ENCODE results near the gene ADAM12. TPM values are rescaled to one million over a fixed set of nuclear protein-coding genes. Genes with fewer than 3 reads are reported as not detected.

The ADAM12 gene
- total and polyA plus RNA-seq, 2 experiments from 2014 or later: 0.13 to 0.87 TPM

DNA sequence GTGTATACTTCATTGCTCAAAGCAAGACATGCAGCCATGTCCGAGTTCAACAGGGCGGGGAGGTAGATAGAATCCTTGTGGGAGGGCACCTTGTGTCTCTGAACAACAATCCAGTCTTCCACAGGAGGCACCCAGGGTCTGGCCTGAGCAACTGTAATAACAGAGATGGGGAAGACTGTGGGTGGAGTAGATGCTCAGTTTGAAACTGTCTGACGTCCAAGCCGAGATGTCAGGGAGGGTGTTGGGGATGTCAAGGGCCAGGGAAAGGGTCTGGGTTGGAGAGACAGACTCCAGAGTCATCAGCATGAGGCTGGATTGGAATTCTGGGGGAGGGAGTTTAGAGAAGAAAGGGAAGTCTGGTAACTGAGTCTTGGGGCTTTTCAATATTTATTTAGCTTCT is 403.9 kb downstream of the ADAM12 start:
- H3K36me3 Mint-ChIP-seq (ENCODE audit: low read depth): no peaks in the 10 kb centered on the region
- H4K20me1 ChIP-seq (replicated peaks; ENCODE audit: insufficient read depth): no peaks in the 10 kb centered on the region
- H3K9me3 Mint-ChIP-seq: no peaks in the 10 kb centered on the region; the same call in 2 of the 3 replicates
- DNase-seq (ENCODE audit: low spot score) (no peak), ATAC-seq (no peak)
- H3K27ac Mint-ChIP-seq: no peak overlapping the region
- peaks cover 5% of the 10 kb centered on the region; the same call in 1 of the 2 replicates for H3K4me1 ChIP-seq (ENCODE audit: insufficient read depth)
- no peaks in the 10 kb centered on the region for H3K79me2 ChIP-seq (replicated peaks; ENCODE audit: insufficient read depth)
- H3F3A ChIP-seq (replicated peaks; ENCODE audit: low read depth): no peaks in the 10 kb centered on the region
- TF ChIP-seq, protein P1, sequence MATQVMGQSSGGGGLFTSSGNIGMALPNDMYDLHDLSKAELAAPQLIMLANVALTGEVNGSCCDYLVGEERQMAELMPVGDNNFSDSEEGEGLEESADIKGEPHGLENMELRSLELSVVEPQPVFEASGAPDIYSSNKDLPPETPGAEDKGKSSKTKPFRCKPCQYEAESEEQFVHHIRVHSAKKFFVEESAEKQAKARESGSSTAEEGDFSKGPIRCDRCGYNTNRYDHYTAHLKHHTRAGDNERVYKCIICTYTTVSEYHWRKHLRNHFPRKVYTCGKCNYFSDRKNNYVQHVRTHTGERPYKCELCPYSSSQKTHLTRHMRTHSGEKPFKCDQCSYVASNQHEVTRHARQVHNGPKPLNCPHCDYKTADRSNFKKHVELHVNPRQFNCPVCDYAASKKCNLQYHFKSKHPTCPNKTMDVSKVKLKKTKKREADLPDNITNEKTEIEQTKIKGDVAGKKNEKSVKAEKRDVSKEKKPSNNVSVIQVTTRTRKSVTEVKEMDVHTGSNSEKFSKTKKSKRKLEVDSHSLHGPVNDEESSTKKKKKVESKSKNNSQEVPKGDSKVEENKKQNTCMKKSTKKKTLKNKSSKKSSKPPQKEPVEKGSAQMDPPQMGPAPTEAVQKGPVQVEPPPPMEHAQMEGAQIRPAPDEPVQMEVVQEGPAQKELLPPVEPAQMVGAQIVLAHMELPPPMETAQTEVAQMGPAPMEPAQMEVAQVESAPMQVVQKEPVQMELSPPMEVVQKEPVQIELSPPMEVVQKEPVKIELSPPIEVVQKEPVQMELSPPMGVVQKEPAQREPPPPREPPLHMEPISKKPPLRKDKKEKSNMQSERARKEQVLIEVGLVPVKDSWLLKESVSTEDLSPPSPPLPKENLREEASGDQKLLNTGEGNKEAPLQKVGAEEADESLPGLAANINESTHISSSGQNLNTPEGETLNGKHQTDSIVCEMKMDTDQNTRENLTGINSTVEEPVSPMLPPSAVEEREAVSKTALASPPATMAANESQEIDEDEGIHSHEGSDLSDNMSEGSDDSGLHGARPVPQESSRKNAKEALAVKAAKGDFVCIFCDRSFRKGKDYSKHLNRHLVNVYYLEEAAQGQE (IDR thresholded peaks at IDR 0.05; ENCODE audit: unreplicated experiment): no peak
- no peak for TF ChIP-seq STAT1 (IDR thresholded peaks at IDR 0.05; ENCODE audit: unreplicated experiment)
- TF ChIP-seq NANOG (IDR thresholded peaks at IDR 0.05; ENCODE audit: borderline replicate concordance): no peak
- TF ChIP-seq, protein P2, sequence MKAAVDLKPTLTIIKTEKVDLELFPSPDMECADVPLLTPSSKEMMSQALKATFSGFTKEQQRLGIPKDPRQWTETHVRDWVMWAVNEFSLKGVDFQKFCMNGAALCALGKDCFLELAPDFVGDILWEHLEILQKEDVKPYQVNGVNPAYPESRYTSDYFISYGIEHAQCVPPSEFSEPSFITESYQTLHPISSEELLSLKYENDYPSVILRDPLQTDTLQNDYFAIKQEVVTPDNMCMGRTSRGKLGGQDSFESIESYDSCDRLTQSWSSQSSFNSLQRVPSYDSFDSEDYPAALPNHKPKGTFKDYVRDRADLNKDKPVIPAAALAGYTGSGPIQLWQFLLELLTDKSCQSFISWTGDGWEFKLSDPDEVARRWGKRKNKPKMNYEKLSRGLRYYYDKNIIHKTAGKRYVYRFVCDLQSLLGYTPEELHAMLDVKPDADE (IDR thresholded peaks at IDR 0.05): no peak
- TF ChIP-seq CREB1 (CRISPR knock-in tag; IDR thresholded peaks at IDR 0.05; ENCODE audit: low read depth): no peak
- TF ChIP-seq EZH2phosphoT487 (IDR thresholded peaks at IDR 0.05; ENCODE audit: unreplicated experiment): no peak
- no peak for TF ChIP-seq ZNF114 (CRISPR knock-in tag; IDR thresholded peaks at IDR 0.05)
- TF ChIP-seq, protein P3, sequence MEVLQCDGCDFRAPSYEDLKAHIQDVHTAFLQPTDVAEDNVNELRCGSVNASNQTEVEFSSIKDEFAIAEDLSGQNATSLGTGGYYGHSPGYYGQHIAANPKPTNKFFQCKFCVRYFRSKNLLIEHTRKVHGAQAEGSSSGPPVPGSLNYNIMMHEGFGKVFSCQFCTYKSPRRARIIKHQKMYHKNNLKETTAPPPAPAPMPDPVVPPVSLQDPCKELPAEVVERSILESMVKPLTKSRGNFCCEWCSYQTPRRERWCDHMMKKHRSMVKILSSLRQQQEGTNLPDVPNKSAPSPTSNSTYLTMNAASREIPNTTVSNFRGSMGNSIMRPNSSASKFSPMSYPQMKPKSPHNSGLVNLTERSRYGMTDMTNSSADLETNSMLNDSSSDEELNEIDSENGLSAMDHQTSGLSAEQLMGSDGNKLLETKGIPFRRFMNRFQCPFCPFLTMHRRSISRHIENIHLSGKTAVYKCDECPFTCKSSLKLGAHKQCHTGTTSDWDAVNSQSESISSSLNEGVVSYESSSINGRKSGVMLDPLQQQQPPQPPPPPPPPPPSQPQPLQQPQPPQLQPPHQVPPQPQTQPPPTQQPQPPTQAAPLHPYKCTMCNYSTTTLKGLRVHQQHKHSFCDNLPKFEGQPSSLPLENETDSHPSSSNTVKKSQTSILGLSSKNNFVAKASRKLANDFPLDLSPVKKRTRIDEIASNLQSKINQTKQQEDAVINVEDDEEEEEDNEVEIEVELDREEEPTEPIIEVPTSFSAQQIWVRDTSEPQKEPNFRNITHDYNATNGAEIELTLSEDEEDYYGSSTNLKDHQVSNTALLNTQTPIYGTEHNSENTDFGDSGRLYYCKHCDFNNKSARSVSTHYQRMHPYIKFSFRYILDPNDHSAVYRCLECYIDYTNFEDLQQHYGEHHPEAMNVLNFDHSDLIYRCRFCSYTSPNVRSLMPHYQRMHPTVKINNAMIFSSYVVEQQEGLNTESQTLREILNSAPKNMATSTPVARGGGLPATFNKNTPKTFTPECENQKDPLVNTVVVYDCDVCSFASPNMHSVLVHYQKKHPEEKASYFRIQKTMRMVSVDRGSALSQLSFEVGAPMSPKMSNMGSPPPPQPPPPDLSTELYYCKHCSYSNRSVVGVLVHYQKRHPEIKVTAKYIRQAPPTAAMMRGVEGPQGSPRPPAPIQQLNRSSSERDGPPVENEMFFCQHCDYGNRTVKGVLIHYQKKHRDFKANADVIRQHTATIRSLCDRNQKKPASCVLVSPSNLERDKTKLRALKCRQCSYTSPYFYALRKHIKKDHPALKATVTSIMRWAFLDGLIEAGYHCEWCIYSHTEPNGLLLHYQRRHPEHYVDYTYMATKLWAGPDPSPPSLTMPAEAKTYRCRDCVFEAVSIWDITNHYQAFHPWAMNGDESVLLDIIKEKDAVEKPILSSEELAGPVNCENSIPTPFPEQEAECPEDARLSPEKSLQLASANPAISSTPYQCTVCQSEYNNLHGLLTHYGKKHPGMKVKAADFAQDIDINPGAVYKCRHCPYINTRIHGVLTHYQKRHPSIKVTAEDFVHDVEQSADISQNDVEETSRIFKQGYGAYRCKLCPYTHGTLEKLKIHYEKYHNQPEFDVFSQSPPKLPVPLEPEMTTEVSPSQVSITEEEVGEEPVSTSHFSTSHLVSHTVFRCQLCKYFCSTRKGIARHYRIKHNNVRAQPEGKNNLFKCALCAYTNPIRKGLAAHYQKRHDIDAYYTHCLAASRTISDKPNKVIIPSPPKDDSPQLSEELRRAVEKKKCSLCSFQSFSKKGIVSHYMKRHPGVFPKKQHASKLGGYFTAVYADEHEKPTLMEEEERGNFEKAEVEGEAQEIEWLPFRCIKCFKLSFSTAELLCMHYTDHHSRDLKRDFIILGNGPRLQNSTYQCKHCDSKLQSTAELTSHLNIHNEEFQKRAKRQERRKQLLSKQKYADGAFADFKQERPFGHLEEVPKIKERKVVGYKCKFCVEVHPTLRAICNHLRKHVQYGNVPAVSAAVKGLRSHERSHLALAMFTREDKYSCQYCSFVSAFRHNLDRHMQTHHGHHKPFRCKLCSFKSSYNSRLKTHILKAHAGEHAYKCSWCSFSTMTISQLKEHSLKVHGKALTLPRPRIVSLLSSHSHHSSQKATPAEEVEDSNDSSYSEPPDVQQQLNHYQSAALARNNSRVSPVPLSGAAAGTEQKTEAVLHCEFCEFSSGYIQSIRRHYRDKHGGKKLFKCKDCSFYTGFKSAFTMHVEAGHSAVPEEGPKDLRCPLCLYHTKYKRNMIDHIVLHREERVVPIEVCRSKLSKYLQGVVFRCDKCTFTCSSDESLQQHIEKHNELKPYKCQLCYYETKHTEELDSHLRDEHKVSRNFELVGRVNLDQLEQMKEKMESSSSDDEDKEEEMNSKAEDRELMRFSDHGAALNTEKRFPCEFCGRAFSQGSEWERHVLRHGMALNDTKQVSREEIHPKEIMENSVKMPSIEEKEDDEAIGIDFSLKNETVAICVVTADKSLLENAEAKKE (CRISPR knock-in tag; IDR thresholded peaks at IDR 0.05): no peak
- no peak for TF ChIP-seq ZNF331 (CRISPR knock-in tag; IDR thresholded peaks at IDR 0.05; ENCODE audit: low read depth)
- TF ChIP-seq POLR2AphosphoS5 (IDR thresholded peaks at IDR 0.05; ENCODE audit: low read depth): no peak
- no peak overlapping the region for H3K4me3 ChIP-seq
- no peak overlapping the region for H2AFZ ChIP-seq
- no peak overlapping the region for H3K4me2 ChIP-seq
- no peaks in the 10 kb centered on the region for H3K36me3 ChIP-seq (ENCODE audit: insufficient read depth)
- H3K9me2 ChIP-seq (ENCODE audit: insufficient read depth): peaks cover 6% of the 10 kb centered on the region; the same call in 1 of the 2 replicates
- no peaks in the 10 kb centered on the region for H3K27me3 ChIP-seq (ENCODE audit: insufficient read depth)
- H3K27ac ChIP-seq (ENCODE audit: low read depth): no peak overlapping the region
- H3K4me3 Mint-ChIP-seq: no peak overlapping the region
- H3K4me1 Mint-ChIP-seq: peaks cover 11% of the 10 kb centered on the region
- no peaks in the 10 kb centered on the region for H3K27me3 Mint-ChIP-seq (ENCODE audit: insufficient read depth, low read depth, poor library complexity)
